ENCODE results near the gene TPGS2.
A peak's percentile ranks its signal among the peaks of the same experiment; 100 is the strongest.
"Not testable (repeated sequence)": the region's sequence is repeated elsewhere in the genome, so short reads cannot be mapped to it uniquely, and the experiment has no call there.

The TPGS2 gene

GRCh38 chr18:36828630-36829361, at the start of gene TPGS2, which contains the start of gene KIAA1328:
Gene TPGS2, minus strand, starts transcription at chr18:36829002. Its CDS starts 235 bp downstream, at chr18:36828767.
Gene KIAA1328, plus strand, starts transcription at chr18:36829127. Its CDS starts 12 bp downstream, at chr18:36829139.
- DNase-seq (ENCODE audit: low read depth, low spot score), result no peak
- peak within 1 kb of the TSS; percentile 98 for H3K4me3 ChIP-seq (ENCODE audit: low read depth, low read length)
- ChIA-PET POLR2A (interaction anchor here (0.5 to 0.6 kb wide), 2 partner anchors 19 to 310 kb away, joined by 3 read pairs; no protein-coding TSS in a partner anchor), CTCF (interaction anchor here (0.6 to 4.4 kb wide), 15 partner anchors 9 to 733 kb away, joined by 3 to 25 read pairs (median 4); no protein-coding TSS in a partner anchor)
- peak; percentile 75 for TF ChIP-seq CTCF (IDR thresholded peaks at IDR 0.05; ENCODE audit: insufficient read depth, low read length, missing control alignments)

- H3K4me3 ChIP-seq (ENCODE audit: low read depth, low read length); DNase-seq (ENCODE audit: low read depth, low spot score); POLR2A ChIA-PET; CTCF ChIA-PET: not testable (repeated sequence)
These were observed 45.0 kb upstream of the TPGS2 start for GRCh38 chr18:36873826-36874225.

GRCh38 chr18:36872329-36872728, 43.5 kb upstream of the TPGS2 start:
- no peak for DNase-seq (ENCODE audit: low read depth, low spot score)
- H3K4me3 ChIP-seq (ENCODE audit: low read depth, low read length), result no peak overlapping the region
- TF ChIP-seq CTCF (IDR thresholded peaks at IDR 0.05; ENCODE audit: insufficient read depth, low read length, missing control alignments), result no peak
- CTCF ChIA-PET, result no interaction called here
- POLR2A ChIA-PET, result no interaction called here

GRCh38 chr18:36871801-36872200, 43.0 kb upstream of the TPGS2 start:
- ChIA-PET CTCF (no interaction called here), POLR2A (no interaction called here)
- no peak for TF ChIP-seq CTCF (IDR thresholded peaks at IDR 0.05; ENCODE audit: insufficient read depth, low read length, missing control alignments)
- no peak for DNase-seq (ENCODE audit: low read depth, low spot score)
- no peak overlapping the region for H3K4me3 ChIP-seq (ENCODE audit: low read depth, low read length)

GRCh38 chr18:36867056-36867455, 38.3 kb upstream of the TPGS2 start:
- no peak overlapping the region for H3K4me3 ChIP-seq (ENCODE audit: low read depth, low read length)
- ChIA-PET POLR2A (no interaction called here), CTCF (no interaction called here)
- DNase-seq (ENCODE audit: low read depth, low spot score), result no peak
- TF ChIP-seq CTCF (IDR thresholded peaks at IDR 0.05; ENCODE audit: insufficient read depth, low read length, missing control alignments), result no peak

- CTCF ChIA-PET, result no interaction called here
These were observed 33.4 kb upstream of the TPGS2 start for GRCh38 chr18:36862182-36862581.

More at GRCh38 chr18:36862182-36862581, 33.4 kb upstream of the TPGS2 start:
- no peak overlapping the region for H3K4me3 ChIP-seq (ENCODE audit: low read depth, low read length)
- POLR2A ChIA-PET, result no interaction called here
- DNase-seq (ENCODE audit: low read depth, low spot score), result no peak
- no peak for TF ChIP-seq CTCF (IDR thresholded peaks at IDR 0.05; ENCODE audit: insufficient read depth, low read length, missing control alignments)

All from AG04449 (cell line).